ENCODE results near the gene NSD1.

DNA sequence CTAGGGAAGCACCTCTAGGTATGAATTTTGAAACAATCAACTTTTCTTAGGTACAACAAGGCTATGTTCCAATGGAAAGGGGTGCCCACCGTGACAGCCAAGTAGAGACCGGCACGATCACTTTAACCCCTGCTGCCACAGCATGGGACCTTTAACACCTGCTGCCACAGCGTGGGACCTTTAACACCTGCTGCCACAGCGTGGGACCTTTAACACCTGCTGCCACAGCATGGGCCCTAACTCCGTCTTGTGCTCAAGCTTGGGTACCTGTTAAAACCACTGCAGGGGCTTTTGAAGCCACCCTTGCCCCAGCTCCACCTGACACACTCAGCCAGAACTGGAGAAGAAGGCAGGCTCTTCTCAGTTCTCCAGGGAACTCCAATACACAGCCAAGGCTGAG is 196.3 kb downstream of the NSD1 start:
- TF ChIP-seq CTCF (IDR thresholded peaks at IDR 0.05), result no peak
- TF ChIP-seq POLR2A (IDR thresholded peaks at IDR 0.05), result no peak
